Activated naive CD8-positive, alpha-beta T cell (primary cell): Measurements from ENCODE around the gene TRPC3.

Experiments used
- H3K27ac Mint-ChIP-seq: one replicate; pipeline ENCODE4 v1.8.0; 2021; ENCODE audit warnings: mixed read lengths
- H3K27me3 Mint-ChIP-seq: one replicate; pipeline ENCODE4 v1.8.0; 2021; ENCODE audit warnings: mixed read lengths
- H3K36me3 Mint-ChIP-seq: one replicate; pipeline ENCODE4 v1.8.0; 2021; ENCODE audit warnings: mixed read lengths
- H3K4me1 Mint-ChIP-seq: one replicate; pipeline ENCODE4 v1.8.0; 2021; ENCODE audit warnings: low read depth, mixed read lengths
- H3K4me3 Mint-ChIP-seq: one replicate; pipeline ENCODE4 v1.8.0; 2021; ENCODE audit warnings: mild to moderate bottlenecking, mixed read lengths
- H3K9me3 Mint-ChIP-seq: one replicate; pipeline ENCODE4 v1.8.0; 2021; ENCODE audit warnings: low read depth, mixed read lengths

The TRPC3 gene

GRCh38 chr4:121869841-121870822 is 81.7 kb downstream of the TRPC3 start, which contains the start of gene BBS7:
BBS7 (minus strand) TSS chr4:121870474; CDS start chr4:121870313, 161 bp downstream.
- peaks cover 15% of the 10 kb centered on the region for H3K4me1 Mint-ChIP-seq
- H3K4me3 Mint-ChIP-seq, result peak within 1 kb of the TSS; percentile 96
- peaks cover 11% of the 10 kb centered on the region for H3K36me3 Mint-ChIP-seq
- peaks cover 3% of the 10 kb centered on the region for H3K27me3 Mint-ChIP-seq
- no peaks in the 10 kb centered on the region for H3K9me3 Mint-ChIP-seq
- H3K27ac Mint-ChIP-seq, result peak within 1 kb of the TSS; percentile 71

- Mint-ChIP-seq H3K36me3 (peaks cover 11% of the 10 kb centered on the region), H3K4me3 (no peak overlapping the region), H3K27ac (no peak overlapping the region)
Measured at GRCh38 chr4:121863799-121864198, 88.1 kb downstream of the TRPC3 start.

GRCh38 chr4:121861426-121861825 is 90.4 kb downstream of the TRPC3 start:
- Mint-ChIP-seq H3K4me1 (peaks cover 5% of the 10 kb centered on the region), H3K27me3 (no peaks in the 10 kb centered on the region), H3K4me3 (no peak overlapping the region), H3K9me3 (no peaks in the 10 kb centered on the region), H3K27ac (no peak overlapping the region), H3K36me3 (peaks cover 13% of the 10 kb centered on the region)

More at GRCh38 chr4:121863799-121864198, 88.1 kb downstream of the TRPC3 start:
- H3K27me3 Mint-ChIP-seq, result no peaks in the 10 kb centered on the region
- peaks cover 8% of the 10 kb centered on the region for H3K4me1 Mint-ChIP-seq
- no peaks in the 10 kb centered on the region for H3K9me3 Mint-ChIP-seq

- no peaks in the 10 kb centered on the region for H3K27me3 Mint-ChIP-seq
- no peaks in the 10 kb centered on the region for H3K9me3 Mint-ChIP-seq
- peaks cover 5% of the 10 kb centered on the region for H3K4me1 Mint-ChIP-seq
- peaks cover 6% of the 10 kb centered on the region for H3K36me3 Mint-ChIP-seq
- H3K27ac Mint-ChIP-seq, result no peak overlapping the region
- no peak overlapping the region for H3K4me3 Mint-ChIP-seq
Measured at GRCh38 chr4:121860121-121860520, 91.7 kb downstream of the TRPC3 start.

- no peak overlapping the region for H3K4me3 Mint-ChIP-seq
- H3K4me1 Mint-ChIP-seq, result no peaks in the 10 kb centered on the region
- no peaks in the 10 kb centered on the region for H3K9me3 Mint-ChIP-seq
- H3K27me3 Mint-ChIP-seq, result no peaks in the 10 kb centered on the region
- H3K27ac Mint-ChIP-seq, result no peak overlapping the region
- H3K36me3 Mint-ChIP-seq, result peaks cover 15% of the 10 kb centered on the region
Measured at GRCh38 chr4:121851354-121851753, 100.5 kb downstream of the TRPC3 start.

- peaks cover 16% of the 10 kb centered on the region for H3K36me3 Mint-ChIP-seq
- no peaks in the 10 kb centered on the region for H3K27me3 Mint-ChIP-seq
- no peak overlapping the region for H3K27ac Mint-ChIP-seq
- H3K9me3 Mint-ChIP-seq, result no peaks in the 10 kb centered on the region
- no peaks in the 10 kb centered on the region for H3K4me1 Mint-ChIP-seq
- no peak overlapping the region for H3K4me3 Mint-ChIP-seq
Measured at GRCh38 chr4:121846662-121847061, 105.2 kb downstream of the TRPC3 start.

GRCh38 chr4:121842862-121843261 is 109.0 kb downstream of the TRPC3 start:
- H3K36me3 Mint-ChIP-seq, result peaks cover 25% of the 10 kb centered on the region
- H3K4me1 Mint-ChIP-seq, result no peaks in the 10 kb centered on the region
- H3K9me3 Mint-ChIP-seq, result no peaks in the 10 kb centered on the region
- no peaks in the 10 kb centered on the region for H3K27me3 Mint-ChIP-seq
- H3K4me3 Mint-ChIP-seq, result no peak overlapping the region
- H3K27ac Mint-ChIP-seq, result no peak overlapping the region

- H3K4me1 Mint-ChIP-seq, result no peaks in the 10 kb centered on the region
- H3K27ac Mint-ChIP-seq, result no peak overlapping the region
- H3K27me3 Mint-ChIP-seq, result no peaks in the 10 kb centered on the region
- H3K4me3 Mint-ChIP-seq, result no peak overlapping the region
- H3K36me3 Mint-ChIP-seq, result peaks cover 19% of the 10 kb centered on the region
- no peaks in the 10 kb centered on the region for H3K9me3 Mint-ChIP-seq
Measured at GRCh38 chr4:121838136-121838535, 113.7 kb downstream of the TRPC3 start.

- Mint-ChIP-seq H3K4me3 (no peak overlapping the region), H3K36me3 (peaks cover 4% of the 10 kb centered on the region), H3K4me1 (no peaks in the 10 kb centered on the region), H3K27me3 (no peaks in the 10 kb centered on the region), H3K9me3 (no peaks in the 10 kb centered on the region), H3K27ac (no peak overlapping the region)
Measured at GRCh38 chr4:121829511-121829910, 122.3 kb downstream of the TRPC3 start.
